HCT116 (cell line): Measurements from ENCODE around the gene CPN2. TPM values are rescaled to one million over a fixed set of nuclear protein-coding genes. Genes with fewer than 3 reads are reported as not detected.

ENCODE experiments used
- ATAC-seq: fragments of 200-7000 bp; cut with Tn5 transposase; 2 replicates; pipeline ENCODE4 v1.9.1; 2020; ENCODE audit warnings: mild to moderate bottlenecking, moderate library complexity
- BruUV-seq: library from RNA; stranded (reverse); fragments of 400-500 nt; replicated peaks from 2 replicates; lab custom pipeline; 2021; lab: Mats Ljungman, UMichigan
- CTCF ChIA-PET: fragments of 300-600 bp; sonication (Branson Sonifier 250); formaldehyde crosslinking; loops from one replicate; lab custom pipeline; 2021; ENCODE audit warnings: antibody characterized with exemption; lab: Charles Lee
- POLR2A ChIA-PET: fragments of 300-600, 350-600 bp; sonication (Branson Sonifier 250); formaldehyde crosslinking; loops from one replicate; lab custom pipeline; 2021; ENCODE audit warnings: antibody characterized with exemption; lab: Charles Lee
- RAD21 ChIA-PET, 2 experiments: fragments of 300-600 bp; sonication (Branson Sonifier 250); formaldehyde crosslinking; loops; one replicate each; lab custom pipeline; 2023; ENCODE audit warnings: low total read pairs in 2 of 2; ENCODE audit not compliant: uncharacterized antibody in 2 of 2, unreplicated experiment in 2 of 2, low non-redundant PET in 1 of 2; lab: Charles Lee
- DNase-seq: peaks from one replicate; pipeline ENCODE4 v3.0.0-alpha.2; 2010; ENCODE audit warnings: low read depth, low spot score
- H2AFZ ChIP-seq: fragments of 200-600 bp; shearing (Covaris generic), sonication (generic); 2 replicates; pipeline ENCODE4 v1.6.1; 2017; ENCODE audit warnings: low read depth, mixed run types, mixed read lengths, antibody characterized with exemption, low read length; ENCODE audit not compliant: poor library complexity, severe bottlenecking
- H3K27ac ChIP-seq: 2 replicates; pipeline ENCODE4 v1.5.1; 2012; ENCODE audit warnings: low read depth, low read length
- H3K27me3 ChIP-seq: fragments of 200-600 bp; sonication (generic); 2 replicates; pipeline ENCODE4 v1.6.1; 2016; ENCODE audit warnings: mixed run types, low read length, mixed read lengths; ENCODE audit not compliant: insufficient read depth
- H3K36me3 ChIP-seq, 2 experiments: fragments of 200-500 bp in 1 of 2; fragments of 200-600 bp in 1 of 2; sonication (Bioruptor generic) in 1 of 2; sonication (generic) in 1 of 2; 2 replicates each; pipeline versions ENCODE4 v1.5.1 to v1.6.1; 2014 to 2016; ENCODE audit warnings: low read length in 2 of 2, inconsistent platforms in 1 of 2, mixed read lengths in 1 of 2, mixed run types in 1 of 2; ENCODE audit not compliant: insufficient read depth in 2 of 2, control insufficient read depth in 1 of 2
- H3K4me1 ChIP-seq, 2 experiments: fragments of 200-600 bp in 1 of 2; sonication (generic) in 1 of 2; 2 replicates each; pipeline versions ENCODE4 v1.5.1 to v1.6.1; 2012 to 2017; ENCODE audit warnings: low read length in 2 of 2, inconsistent platforms in 1 of 2, mild to moderate bottlenecking in 1 of 2, mixed read lengths in 1 of 2, mixed run types in 1 of 2, moderate library complexity in 1 of 2; ENCODE audit not compliant: insufficient read depth in 2 of 2, control insufficient read depth in 1 of 2
- H3K4me2 ChIP-seq: fragments of 200-600 bp; sonication (generic); 2 replicates; pipeline ENCODE4 v1.6.1; 2017; ENCODE audit warnings: mixed run types, low read length, mixed read lengths
- H3K4me3 ChIP-seq, 2 experiments: fragments of 200-600 bp in 1 of 2; sonication (generic) in 1 of 2; replicated peaks in 1 of 2; 2 replicates each; pipeline ENCODE4 v1.5.1; 2011 to 2016; ENCODE audit warnings: low read length in 2 of 2, control low read depth in 1 of 2, low read depth in 1 of 2, mild to moderate bottlenecking in 1 of 2, mixed read lengths in 1 of 2, mixed run types in 1 of 2
- H3K79me2 ChIP-seq: fragments of 200-600 bp; sonication (generic); 2 replicates; pipeline ENCODE4 v1.6.1; 2017; ENCODE audit warnings: mild to moderate bottlenecking, mixed run types, low read length, moderate library complexity, mixed read lengths; ENCODE audit not compliant: insufficient read depth
- H3K9ac ChIP-seq: fragments of 200-600 bp; sonication (generic); 2 replicates; pipeline ENCODE4 v1.6.1; 2016; ENCODE audit warnings: low read length, mixed read lengths
- H3K9me2 ChIP-seq: fragments of 200-600 bp; sonication (generic), shearing (Covaris generic); 2 replicates; pipeline ENCODE4 v1.6.1; 2017; ENCODE audit warnings: mixed run types, mild to moderate bottlenecking, moderate library complexity; ENCODE audit not compliant: insufficient read depth
- H3K9me3 ChIP-seq, 2 experiments: fragments of 200-500 bp in 1 of 2; fragments of 200-600 bp in 1 of 2; sonication (Bioruptor generic) in 1 of 2; sonication (generic) in 1 of 2; 2 replicates each; pipeline ENCODE4 v1.6.1; 2014 to 2017; ENCODE audit warnings: low read length in 2 of 2, mixed read lengths in 2 of 2, inconsistent platforms in 1 of 2, low read depth in 1 of 2, mild to moderate bottlenecking in 1 of 2, mixed run types in 1 of 2, moderate library complexity in 1 of 2; ENCODE audit not compliant: control insufficient read depth in 1 of 2, insufficient read depth in 1 of 2
- H4K20me1 ChIP-seq: fragments of 200-600 bp; sonication (generic), shearing (Covaris generic); 2 replicates; pipeline ENCODE4 v1.6.1; 2017; ENCODE audit warnings: mixed run types, mild to moderate bottlenecking, moderate library complexity; ENCODE audit not compliant: insufficient read depth
- CTCF ChIP-seq, 3 experiments: fragments of 200-600 bp in 1 of 3; sonication (generic) in 1 of 3; IDR thresholded peaks in 2 of 3; conservative IDR thresholded peaks in 1 of 3; 2 replicates each; pipeline ENCODE4 v1.5.1; 2012 to 2017; ENCODE audit warnings: low read depth in 2 of 3, low read length in 2 of 3, antibody characterized with exemption in 1 of 3, borderline replicate concordance in 1 of 3, control low read depth in 1 of 3, mild to moderate bottlenecking in 1 of 3, mixed read lengths in 1 of 3, mixed run types in 1 of 3, moderate library complexity in 1 of 3; ENCODE audit not compliant: insufficient read depth in 1 of 3
- EGR1 ChIP-seq: IDR thresholded peaks from 2 replicates; pipeline ENCODE4 v1.6.1; 2012; ENCODE audit warnings: low read depth
- EZH2phosphoT487 ChIP-seq: fragments of 200-600 bp; IDR thresholded peaks from 2 replicates; pipeline ENCODE4 v1.6.1; 2018; ENCODE audit warnings: antibody characterized with exemption, borderline replicate concordance
- FOSL1 ChIP-seq: IDR thresholded peaks from 2 replicates; pipeline ENCODE4 v1.6.1; 2012; ENCODE audit warnings: low read depth
- JUND ChIP-seq: IDR thresholded peaks from 2 replicates; pipeline ENCODE4 v1.6.1; 2012
- MAX ChIP-seq: IDR thresholded peaks from 2 replicates; pipeline ENCODE4 v1.6.1; 2012
- POLR2AphosphoS5 ChIP-seq: IDR thresholded peaks from 2 replicates; pipeline ENCODE4 v1.6.1; 2011; ENCODE audit warnings: mild to moderate bottlenecking, low read depth, low read length, moderate library complexity
- RAD21 ChIP-seq: IDR thresholded peaks from 2 replicates; pipeline ENCODE4 v1.6.1; 2012; ENCODE audit warnings: low read depth, mild to moderate bottlenecking
- ZNF274 ChIP-seq: fragments of 200-500 bp; sonication (Bioruptor generic); IDR thresholded peaks from 2 replicates; pipeline ENCODE4 v1.6.1; 2014; ENCODE audit warnings: mild to moderate bottlenecking, low read depth, low read length, inconsistent platforms
- intact Hi-C: fragments of 100-400 bp; cut with micrococcal nuclease; formaldehyde crosslinking; loops from 2 replicates; pipeline ENCODE4 v1.10.0; 2022
- total RNA-seq: library from RNA; stranded (reverse); gene quantifications from one replicate; pipeline ENCODE4 v1.2.1, GENCODE V29; 2021; ENCODE audit not compliant: unreplicated experiment
- TF ChIP-seq, protein P1 (sequence below): IDR thresholded peaks from 2 replicates; pipeline ENCODE4 v1.6.1; 2011; ENCODE audit warnings: mild to moderate bottlenecking, low read length, moderate library complexity; ENCODE audit not compliant: insufficient replicate concordance; ENCODE audit errors: extremely low read depth

CPN2 gene
- total RNA-seq, 1 experiment from 2014 or later = not detected

- Histone ChIP-seq H3K9me2 (no peaks in the 10 kb centered on the region), H3K4me1 (no peaks in the 10 kb centered on the region; a peak in 1 of 4 replicates), H3K27ac (no peak overlapping the region), H2AFZ (no peak overlapping the region), H3K36me3 (no peaks in the 10 kb centered on the region), H3K27me3 (no peaks in the 10 kb centered on the region), H3K9me3 (no peaks in the 10 kb centered on the region), H3K4me3 (no peak overlapping the region), H4K20me1 (no peaks in the 10 kb centered on the region), H3K79me2 (no peaks in the 10 kb centered on the region), H3K9ac (no peak overlapping the region), H3K4me2 (no peak overlapping the region)
- no TSS peak for BruUV-seq
- TF ChIP-seq CTCF (IDR thresholded peaks at IDR 0.05 in 2 of 3, conservative IDR thresholded peaks at IDR 0.05 in 1 of 3; ENCODE audit: borderline replicate concordance in 1 of 3, insufficient read depth in 1 of 3, low read depth in 2 of 3, low read length in 2 of 3) (peak; percentile 32 to 43 (median 40); a peak in 5 of 6 replicates), RAD21 (peak; percentile 57), EZH2phosphoT487 (no peak)
- intact Hi-C loops = loop anchor here (10.0 kb wide), 2 partner anchors 925 to 1175 kb away; no protein-coding TSS in a partner anchor
- ATAC-seq (peak; percentile 63), DNase-seq (no peak)
- ChIA-PET POLR2A (no interaction called here), CTCF (interaction anchor here (1.2 to 2.2 kb wide), 2 partner anchors 11 to 559 kb away, joined by 7 to 9 read pairs; partner anchors contain the start of gene CPN2), RAD21 (no interaction called here)
Observed at GRCh38 chr3:194339356-194339755, 11.8 kb downstream of the CPN2 start.

GRCh38 chr3:194337965-194338753 is 13.0 kb downstream of the CPN2 start:
- RAD21 ChIA-PET = no interaction called here
- H3K9ac ChIP-seq = no peak overlapping the region
- no peak overlapping the region for H2AFZ ChIP-seq
- BruUV-seq = no TSS peak
- POLR2A ChIA-PET = no interaction called here
- no peaks in the 10 kb centered on the region for H3K9me2 ChIP-seq
- no peaks in the 10 kb centered on the region for H3K27me3 ChIP-seq
- ATAC-seq (no peak), DNase-seq (no peak)
- no peaks in the 10 kb centered on the region for H4K20me1 ChIP-seq
- no peak overlapping the region for H3K4me3 ChIP-seq
- H3K27ac ChIP-seq = no peak overlapping the region
- H3K36me3 ChIP-seq = no peaks in the 10 kb centered on the region
- H3K4me1 ChIP-seq = peaks cover 4 to 11% of the 10 kb centered on the region in 2 experiments; a peak in 3 of 4 replicates
- CTCF ChIA-PET = interaction anchor here (1.2 to 2.2 kb wide), 2 partner anchors 12 to 558 kb away, joined by 7 to 9 read pairs; partner anchors contain the start of gene CPN2
- intact Hi-C loops = loop anchor here (10.0 kb wide), 2 partner anchors 927 to 1177 kb away; no protein-coding TSS in a partner anchor
- no peaks in the 10 kb centered on the region for H3K79me2 ChIP-seq
- no peaks in the 10 kb centered on the region for H3K9me3 ChIP-seq
- no peak overlapping the region for H3K4me2 ChIP-seq
- no peak for TF ChIP-seq RAD21
- TF ChIP-seq, protein P1, sequence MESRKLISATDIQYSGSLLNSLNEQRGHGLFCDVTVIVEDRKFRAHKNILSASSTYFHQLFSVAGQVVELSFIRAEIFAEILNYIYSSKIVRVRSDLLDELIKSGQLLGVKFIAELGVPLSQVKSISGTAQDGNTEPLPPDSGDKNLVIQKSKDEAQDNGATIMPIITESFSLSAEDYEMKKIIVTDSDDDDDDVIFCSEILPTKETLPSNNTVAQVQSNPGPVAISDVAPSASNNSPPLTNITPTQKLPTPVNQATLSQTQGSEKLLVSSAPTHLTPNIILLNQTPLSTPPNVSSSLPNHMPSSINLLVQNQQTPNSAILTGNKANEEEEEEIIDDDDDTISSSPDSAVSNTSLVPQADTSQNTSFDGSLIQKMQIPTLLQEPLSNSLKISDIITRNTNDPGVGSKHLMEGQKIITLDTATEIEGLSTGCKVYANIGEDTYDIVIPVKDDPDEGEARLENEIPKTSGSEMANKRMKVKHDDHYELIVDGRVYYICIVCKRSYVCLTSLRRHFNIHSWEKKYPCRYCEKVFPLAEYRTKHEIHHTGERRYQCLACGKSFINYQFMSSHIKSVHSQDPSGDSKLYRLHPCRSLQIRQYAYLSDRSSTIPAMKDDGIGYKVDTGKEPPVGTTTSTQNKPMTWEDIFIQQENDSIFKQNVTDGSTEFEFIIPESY = no peak
- no peak for TF ChIP-seq MAX
- TF ChIP-seq CTCF (IDR thresholded peaks at IDR 0.05 in 2 of 3, conservative IDR thresholded peaks at IDR 0.05 in 1 of 3; ENCODE audit: borderline replicate concordance in 1 of 3, insufficient read depth in 1 of 3, low read depth in 2 of 3, low read length in 2 of 3) = no peak
- TF ChIP-seq EGR1 = no peak
- no peak for TF ChIP-seq POLR2AphosphoS5
- no peak for TF ChIP-seq FOSL1
- TF ChIP-seq JUND = no peak
- TF ChIP-seq ZNF274 = no peak
